PFSK-1 (cell line): ENCODE measurements around the gene ADCY6.

Experiments used
- POLR2AphosphoS5 ChIP-seq: IDR thresholded peaks from 2 replicates; pipeline ENCODE4 v1.6.1; 2012; ENCODE audit warnings: low read depth, mild to moderate bottlenecking, control low read depth, low read length, moderate library complexity
- REST ChIP-seq, 2 experiments: IDR thresholded peaks; 2 replicates each; pipeline versions ENCODE4 v1.6.1 to v1.8.0; 2011 to 2012; ENCODE audit warnings: low read depth in 2 of 2, low read length in 2 of 2, control low read depth in 1 of 2, inconsistent platforms in 1 of 2, mild to moderate bottlenecking in 1 of 2, moderate library complexity in 1 of 2; ENCODE audit not compliant: insufficient read depth in 1 of 2
- SIN3A ChIP-seq: IDR thresholded peaks from 2 replicates; pipeline ENCODE4 v1.6.1; 2012; ENCODE audit warnings: mild to moderate bottlenecking, low read length, moderate library complexity, borderline replicate concordance; ENCODE audit not compliant: insufficient read depth
- TAF1 ChIP-seq: IDR thresholded peaks from 2 replicates; pipeline ENCODE4 v1.6.1; 2012; ENCODE audit warnings: low read length, control low read depth, borderline replicate concordance; ENCODE audit not compliant: insufficient read depth

DNA sequence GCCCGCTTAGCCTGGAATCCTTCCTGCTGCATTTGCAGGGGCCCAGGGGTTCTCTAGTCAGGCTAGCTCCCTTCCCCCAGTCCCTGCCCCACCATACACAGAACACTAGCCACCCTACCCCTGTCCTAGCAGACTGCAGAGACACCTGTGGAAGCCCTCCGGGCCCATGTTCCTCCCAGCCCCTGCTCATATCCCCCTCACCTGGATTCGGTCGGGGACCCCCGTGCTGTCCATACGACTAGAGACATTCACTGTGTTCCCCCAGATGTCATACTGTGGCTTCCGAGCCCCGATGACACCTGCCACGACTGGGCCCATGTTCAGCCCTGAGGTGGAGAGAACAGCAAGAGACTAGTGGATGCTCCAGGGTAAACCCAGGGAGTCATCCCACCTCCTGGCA is 20.2 kb downstream of the ADCY6 start:
- TF ChIP-seq POLR2AphosphoS5, result no peak
- TF ChIP-seq REST (IDR thresholded peaks at IDR 0.05; ENCODE audit: insufficient read depth in 1 of 2, low read depth in 2 of 2, low read length in 2 of 2), result no peak
- no peak for TF ChIP-seq SIN3A
- no peak for TF ChIP-seq TAF1
